Testis (tissue), 2 donors: ENCODE measurements around the gene HPN.

ENCODE experiments used
- POLR2A ChIP-seq: fragments of 450-650 bp; IDR thresholded peaks from one replicate; pipeline ENCODE4 v1.6.1; 2017; ENCODE audit warnings: antibody characterized with exemption, mild to moderate bottlenecking, moderate library complexity
- TF ChIP-seq, protein P1 (sequence below), 3 experiments: fragments of 450-650 bp in 2 of 3; fragments of 200-600 bp in 1 of 3; sonication (generic) in 1 of 3; IDR thresholded peaks; one replicate each; pipeline ENCODE4 v1.5.1; 2016 to 2019; ENCODE audit warnings: antibody characterized with exemption in 3 of 3, mild to moderate bottlenecking in 2 of 3, moderate library complexity in 1 of 3

DNA sequence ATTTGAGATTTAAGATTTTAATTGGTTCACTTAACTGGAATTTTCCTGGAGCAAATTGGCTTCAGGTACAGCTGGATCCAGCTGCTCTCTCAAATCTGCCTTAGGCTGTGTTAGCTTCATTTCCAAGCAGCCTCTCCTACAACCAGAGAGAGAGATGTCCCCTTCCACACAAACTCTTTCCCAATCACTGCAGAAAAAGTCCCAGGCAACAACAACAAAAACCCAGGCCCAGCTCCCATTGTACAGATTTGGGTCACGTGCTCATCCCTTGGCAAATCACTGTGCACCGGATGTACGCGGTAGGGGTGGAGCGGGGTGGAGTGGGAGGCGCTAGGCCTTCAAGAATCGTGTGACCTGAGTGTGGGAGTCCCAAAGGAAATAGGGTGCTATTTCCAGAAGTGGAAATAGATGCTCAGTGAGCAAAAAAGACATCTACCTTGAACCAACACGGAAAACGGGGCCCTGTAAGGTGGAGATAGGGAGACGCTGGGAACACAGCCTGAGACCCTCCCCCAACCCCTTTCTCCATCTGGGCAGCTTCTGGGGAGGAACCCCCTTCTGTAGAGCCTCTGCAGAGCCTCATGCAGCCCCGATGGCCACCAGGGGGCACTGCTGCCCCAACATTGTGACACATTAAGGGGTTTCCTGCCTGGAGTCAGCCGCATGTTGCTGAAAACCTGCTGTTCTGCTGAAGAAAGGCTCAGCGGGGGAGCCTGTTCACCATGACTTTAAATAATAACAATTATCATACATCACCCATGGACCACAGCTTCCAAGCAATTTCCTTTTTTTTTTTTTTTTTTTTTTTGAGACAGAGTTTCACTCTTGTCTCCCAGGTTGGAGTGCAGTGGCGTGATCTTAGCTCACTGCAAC lies 25.4 kb downstream of the HPN start:
- TF ChIP-seq, protein P1, sequence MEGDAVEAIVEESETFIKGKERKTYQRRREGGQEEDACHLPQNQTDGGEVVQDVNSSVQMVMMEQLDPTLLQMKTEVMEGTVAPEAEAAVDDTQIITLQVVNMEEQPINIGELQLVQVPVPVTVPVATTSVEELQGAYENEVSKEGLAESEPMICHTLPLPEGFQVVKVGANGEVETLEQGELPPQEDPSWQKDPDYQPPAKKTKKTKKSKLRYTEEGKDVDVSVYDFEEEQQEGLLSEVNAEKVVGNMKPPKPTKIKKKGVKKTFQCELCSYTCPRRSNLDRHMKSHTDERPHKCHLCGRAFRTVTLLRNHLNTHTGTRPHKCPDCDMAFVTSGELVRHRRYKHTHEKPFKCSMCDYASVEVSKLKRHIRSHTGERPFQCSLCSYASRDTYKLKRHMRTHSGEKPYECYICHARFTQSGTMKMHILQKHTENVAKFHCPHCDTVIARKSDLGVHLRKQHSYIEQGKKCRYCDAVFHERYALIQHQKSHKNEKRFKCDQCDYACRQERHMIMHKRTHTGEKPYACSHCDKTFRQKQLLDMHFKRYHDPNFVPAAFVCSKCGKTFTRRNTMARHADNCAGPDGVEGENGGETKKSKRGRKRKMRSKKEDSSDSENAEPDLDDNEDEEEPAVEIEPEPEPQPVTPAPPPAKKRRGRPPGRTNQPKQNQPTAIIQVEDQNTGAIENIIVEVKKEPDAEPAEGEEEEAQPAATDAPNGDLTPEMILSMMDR (IDR thresholded peaks at IDR 0.05): peak; percentile 75 to 81 (median 80)
- no peak for TF ChIP-seq POLR2A
